AG04450 (cell line): ENCODE data around the gene DHX34. TPM values are rescaled to one million over a fixed set of nuclear protein-coding genes. Genes with fewer than 3 reads are reported as not detected.

Source experiments
- CTCF ChIA-PET: fragments of 300-600, 350-600 bp; formaldehyde crosslinking; extraction: SDS; loops from one replicate; lab custom pipeline; 2022; ENCODE audit warnings: antibody characterized with exemption, inconsistent platforms; lab: Charles Lee
- POLR2A ChIA-PET: fragments of 350-600 bp; formaldehyde crosslinking; extraction: SDS; loops from one replicate; lab custom pipeline; 2021; ENCODE audit warnings: antibody characterized with exemption, inconsistent platforms; lab: Yijun Ruan, JAX
- DNase-seq: peaks from one replicate; pipeline ENCODE4 v3.0.0-alpha.2; 2011; ENCODE audit warnings: low read depth, low spot score
- H3K27ac ChIP-seq: one replicate; pipeline ENCODE4 v1.5.1; 2012; ENCODE audit warnings: low read depth, low read length, control low read depth
- H3K27me3 ChIP-seq: one replicate; pipeline ENCODE4 v1.6.0; 2012; ENCODE audit warnings: low read length; ENCODE audit not compliant: control insufficient read depth, insufficient read depth
- H3K4me3 ChIP-seq: 2 replicates; pipeline ENCODE4 v1.5.1; 2011; ENCODE audit warnings: mild to moderate bottlenecking, low read depth, low read length, control low read depth
- H3K9me3 ChIP-seq: 2 replicates; pipeline ENCODE4 v1.5.1; 2012; ENCODE audit warnings: low read length; ENCODE audit not compliant: control insufficient read depth, insufficient read depth
- polyA plus RNA-seq: library from polyadenylated mRNA; depleted of rRNA; stranded (reverse); fragments of >200 nt; gene quantifications from 2 replicates; pipeline ENCODE4 v1.2.3, GENCODE V29; 2011
- TF ChIP-seq, protein P1 (sequence below): IDR thresholded peaks from 2 replicates; pipeline ENCODE4 v1.5.1; 2011; ENCODE audit warnings: low read depth, low read length, control low read depth, inconsistent platforms

The DHX34 gene
- polyA plus RNA-seq, 1 experiment, result 4.2 TPM

DNA sequence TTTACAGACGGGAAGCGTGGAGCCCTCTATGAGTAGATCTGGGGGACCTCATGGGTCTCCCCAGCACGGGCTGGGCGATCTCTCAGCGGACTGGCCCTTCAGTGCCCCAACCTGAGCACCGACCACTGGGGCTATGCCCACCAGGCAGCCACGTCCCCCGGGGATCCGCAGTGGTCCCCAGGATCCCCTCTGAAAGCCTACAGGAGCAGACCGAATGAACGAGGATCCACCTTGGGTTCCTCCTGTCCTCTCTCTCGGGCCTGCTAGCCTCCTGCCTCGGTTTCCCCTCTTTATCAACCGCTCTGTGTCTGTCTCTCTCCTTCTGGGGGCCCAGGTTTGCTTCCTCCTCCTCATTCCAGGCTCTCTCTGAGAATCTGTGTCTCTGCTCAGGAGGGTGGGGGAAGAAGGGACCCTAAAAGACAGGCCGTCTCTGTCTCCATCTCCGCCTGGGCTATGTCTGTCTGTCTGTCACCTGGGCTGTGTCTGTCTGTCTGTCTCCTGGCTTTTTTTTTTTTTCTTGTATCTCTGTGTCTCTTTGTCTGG lies 72.2 kb downstream of the DHX34 start:
- ChIA-PET CTCF (no interaction called here), POLR2A (no interaction called here)
- DNase-seq, result no peak
- TF ChIP-seq, protein P1, sequence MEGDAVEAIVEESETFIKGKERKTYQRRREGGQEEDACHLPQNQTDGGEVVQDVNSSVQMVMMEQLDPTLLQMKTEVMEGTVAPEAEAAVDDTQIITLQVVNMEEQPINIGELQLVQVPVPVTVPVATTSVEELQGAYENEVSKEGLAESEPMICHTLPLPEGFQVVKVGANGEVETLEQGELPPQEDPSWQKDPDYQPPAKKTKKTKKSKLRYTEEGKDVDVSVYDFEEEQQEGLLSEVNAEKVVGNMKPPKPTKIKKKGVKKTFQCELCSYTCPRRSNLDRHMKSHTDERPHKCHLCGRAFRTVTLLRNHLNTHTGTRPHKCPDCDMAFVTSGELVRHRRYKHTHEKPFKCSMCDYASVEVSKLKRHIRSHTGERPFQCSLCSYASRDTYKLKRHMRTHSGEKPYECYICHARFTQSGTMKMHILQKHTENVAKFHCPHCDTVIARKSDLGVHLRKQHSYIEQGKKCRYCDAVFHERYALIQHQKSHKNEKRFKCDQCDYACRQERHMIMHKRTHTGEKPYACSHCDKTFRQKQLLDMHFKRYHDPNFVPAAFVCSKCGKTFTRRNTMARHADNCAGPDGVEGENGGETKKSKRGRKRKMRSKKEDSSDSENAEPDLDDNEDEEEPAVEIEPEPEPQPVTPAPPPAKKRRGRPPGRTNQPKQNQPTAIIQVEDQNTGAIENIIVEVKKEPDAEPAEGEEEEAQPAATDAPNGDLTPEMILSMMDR, result no peak
- Histone ChIP-seq H3K4me3 (no peak overlapping the region), H3K27me3 (peaks cover 47% of the 10 kb centered on the region), H3K9me3 (no peaks in the 10 kb centered on the region), H3K27ac (no peak overlapping the region)

DNA sequence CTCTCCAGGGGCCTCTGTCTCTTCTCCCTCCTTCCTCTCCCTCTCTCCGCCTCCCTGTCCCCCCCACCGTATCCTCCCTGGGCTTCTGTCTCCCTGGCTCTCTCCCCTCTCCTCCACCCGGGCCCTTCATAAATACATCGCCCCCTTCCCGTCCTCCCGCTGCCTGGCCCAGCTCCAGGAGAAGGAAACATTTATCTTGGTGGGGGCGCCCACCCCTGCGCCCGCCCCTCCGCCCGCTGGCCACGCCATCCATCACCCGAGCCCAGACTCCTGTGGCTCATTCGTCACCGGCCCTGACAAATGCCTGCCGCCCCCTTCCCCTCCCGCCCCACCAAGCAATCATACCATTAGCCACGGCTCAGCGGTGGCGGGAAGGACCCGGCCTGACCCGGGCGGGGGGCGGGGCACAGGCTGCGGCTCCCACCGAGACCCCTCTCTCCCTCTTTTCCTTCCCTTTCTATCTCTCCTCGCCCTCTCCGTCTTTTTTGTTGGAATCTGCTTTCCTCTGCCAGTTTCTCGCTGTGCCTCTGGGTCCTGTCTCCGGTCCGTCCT lies 72.8 kb downstream of the DHX34 start:
- Histone ChIP-seq H3K9me3 (no peaks in the 10 kb centered on the region), H3K27ac (no peak overlapping the region), H3K27me3 (peaks cover 47% of the 10 kb centered on the region), H3K4me3 (no peak overlapping the region)
- ChIA-PET POLR2A (no interaction called here), CTCF (no interaction called here)
- no peak for DNase-seq
- TF ChIP-seq, protein P1, result no peak

DNA sequence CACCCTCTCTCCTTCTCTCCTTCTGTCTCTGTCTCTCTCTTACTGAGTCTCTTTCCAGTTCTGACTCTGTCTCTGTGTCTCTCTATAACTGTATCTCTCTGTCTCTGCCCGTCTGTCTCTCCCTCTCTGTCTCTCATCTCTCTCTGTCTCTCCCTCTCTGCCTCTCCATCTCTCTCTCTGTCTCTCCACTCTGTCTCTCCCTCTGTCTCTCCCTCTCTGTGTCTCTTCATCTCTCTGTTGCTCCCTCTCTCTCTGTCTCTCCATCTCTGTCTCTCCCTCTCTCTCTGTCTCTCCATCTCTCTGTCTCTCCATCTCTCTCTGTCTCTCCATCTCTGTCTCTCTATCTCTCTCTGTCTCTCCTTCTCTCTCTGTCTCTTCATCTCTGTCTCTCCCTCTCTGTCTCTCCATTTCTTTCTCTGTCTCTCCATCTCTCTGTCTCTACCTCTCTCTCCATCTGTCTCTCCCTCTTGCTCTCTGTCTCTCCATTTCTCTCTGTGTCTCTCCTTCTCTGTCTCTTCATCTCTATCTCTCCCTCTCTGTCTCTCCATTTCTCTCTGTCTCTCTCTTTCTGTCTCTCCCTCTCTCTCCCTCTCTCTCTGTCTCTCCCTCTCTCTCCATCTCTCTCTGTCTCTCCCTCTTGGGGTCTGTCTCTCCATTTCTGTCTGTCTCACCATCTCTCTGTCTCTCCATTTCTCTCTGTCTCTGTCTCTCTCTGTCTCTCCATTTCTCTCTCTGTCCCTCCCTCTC lies 73.5 kb downstream of the DHX34 start:
- TF ChIP-seq, protein P1, result no peak
- DNase-seq, result no peak
- Histone ChIP-seq H3K27ac (no peak overlapping the region), H3K27me3 (peaks cover 47% of the 10 kb centered on the region), H3K4me3 (no peak overlapping the region), H3K9me3 (no peaks in the 10 kb centered on the region)
- CTCF ChIA-PET, result no interaction called here
- POLR2A ChIA-PET, result no interaction called here

DNA sequence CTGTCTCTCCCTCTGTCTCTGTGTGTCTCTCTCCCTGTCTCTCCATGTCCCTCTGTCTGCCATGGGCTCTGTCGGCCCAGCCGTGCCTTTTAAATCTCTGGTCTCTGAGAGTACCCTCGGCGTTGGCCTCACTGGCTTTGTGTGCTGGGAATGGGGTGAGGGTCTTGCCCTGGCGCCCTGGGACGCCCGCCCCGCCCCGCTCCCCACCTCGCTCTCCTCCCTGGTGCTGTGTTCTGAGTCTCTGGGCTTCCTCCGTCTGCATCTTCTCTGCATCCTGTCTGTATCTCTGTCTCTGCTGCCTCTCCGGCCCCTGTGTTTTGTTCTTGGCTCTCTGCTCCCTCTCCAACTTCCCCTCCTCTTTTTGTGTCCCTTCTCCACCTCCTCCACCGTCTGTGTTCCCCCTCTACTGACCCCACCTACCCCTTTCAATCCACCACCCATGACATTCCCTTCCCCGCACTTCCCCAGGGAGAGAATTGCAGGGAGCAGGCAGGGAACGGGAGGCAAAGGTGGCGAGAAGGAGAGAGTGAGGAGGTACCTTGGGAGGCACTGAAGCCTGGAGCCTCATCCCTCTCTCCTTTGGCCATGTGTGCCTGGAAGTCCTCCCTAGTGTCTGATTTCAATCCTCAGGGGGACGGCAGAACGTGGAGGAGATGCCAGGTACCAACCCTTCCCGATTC lies 74.2 kb downstream of the DHX34 start:
- Histone ChIP-seq H3K4me3 (no peak overlapping the region), H3K27ac (no peak overlapping the region), H3K9me3 (no peaks in the 10 kb centered on the region), H3K27me3 (peaks cover 47% of the 10 kb centered on the region)
- POLR2A ChIA-PET, result no interaction called here
- no peak for DNase-seq
- TF ChIP-seq, protein P1, result no peak
- CTCF ChIA-PET, result no interaction called here
